GM19468 (cell line): ENCODE data around the gene ZNF598.
A peak's percentile ranks its signal among the peaks of the same experiment; 100 is the strongest.

Source experiments
- ATAC-seq: cut with Tn5 transposase; IDR thresholded peaks from one replicate; pipeline ENCODE4 v1.9.1; 2021; ENCODE audit warnings: mild to moderate bottlenecking, moderate library complexity, moderate number of reproducible peaks; ENCODE audit not compliant: unreplicated experiment; ENCODE audit errors: extremely low read depth

ZNF598 gene

DNA sequence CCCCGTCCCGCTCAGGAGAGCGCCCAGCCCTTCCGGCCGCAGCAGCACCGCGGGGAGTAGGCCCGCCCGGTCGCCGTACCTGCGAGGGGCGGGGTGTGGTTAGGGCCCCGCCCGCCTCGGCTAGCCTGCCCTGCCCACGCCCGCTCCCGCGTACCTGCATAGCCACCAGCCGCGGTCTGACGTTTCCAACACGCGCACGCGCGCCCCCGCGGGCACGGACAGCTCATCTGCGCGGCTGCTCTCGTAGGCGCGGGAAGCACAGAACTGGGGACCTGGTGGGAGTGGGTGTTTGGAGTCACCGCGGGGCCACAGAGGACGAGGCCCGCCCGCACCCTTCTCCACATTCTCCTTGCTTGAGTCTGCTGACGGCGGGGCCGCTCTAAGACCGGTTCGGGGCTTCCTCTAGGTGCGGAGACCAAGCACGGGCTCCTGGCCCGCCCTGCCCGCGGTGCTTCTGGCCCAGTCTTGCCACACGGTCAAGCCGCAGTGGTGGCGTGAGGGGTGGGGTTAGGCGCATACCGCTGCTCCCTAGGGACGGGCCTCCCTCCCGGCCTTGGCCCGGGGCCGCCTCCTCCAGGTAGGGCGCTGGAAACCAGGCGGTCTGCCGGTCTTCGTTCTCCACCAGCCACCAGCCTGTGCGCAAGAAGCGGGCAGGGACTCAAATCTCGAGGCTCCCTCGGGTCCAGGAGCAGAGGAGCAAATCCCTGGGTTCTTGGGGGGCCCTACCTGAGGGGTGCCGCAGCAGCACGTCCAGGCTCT lies 30.2 kb downstream of the ZNF598 start:
- no peak for ATAC-seq

DNA sequence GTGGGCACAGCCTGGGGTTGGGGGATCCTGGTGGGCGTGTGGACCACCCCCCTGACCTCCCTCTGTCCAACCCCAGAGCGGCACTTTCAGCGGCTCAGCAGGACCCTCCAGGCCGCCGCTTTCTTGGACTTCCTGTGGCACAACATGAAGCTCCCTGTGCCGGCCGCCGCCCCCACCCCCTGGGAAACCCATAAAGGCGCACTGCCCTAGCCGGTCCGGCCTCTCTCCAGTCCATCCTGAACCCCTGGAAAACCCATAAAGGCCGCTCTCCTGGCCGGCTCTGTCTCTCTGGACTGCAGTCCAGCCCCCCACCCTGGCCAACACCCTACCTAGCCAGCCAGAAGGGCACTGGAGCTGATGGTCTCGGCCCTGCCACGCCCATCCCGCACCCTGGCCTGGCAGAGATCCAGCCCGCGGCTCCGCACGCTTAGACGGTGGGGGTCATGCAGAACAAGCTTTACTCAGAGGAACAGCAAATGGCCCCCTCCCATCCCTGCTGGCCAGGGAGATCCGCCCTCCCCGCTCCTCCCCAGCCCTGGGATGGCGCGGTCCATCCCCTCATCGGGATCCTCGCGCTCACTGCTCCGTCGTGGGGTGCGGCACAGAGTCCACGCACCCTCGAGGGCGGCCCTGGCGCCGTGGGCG lies 31.0 kb downstream of the ZNF598 start:
- no peak for ATAC-seq

DNA sequence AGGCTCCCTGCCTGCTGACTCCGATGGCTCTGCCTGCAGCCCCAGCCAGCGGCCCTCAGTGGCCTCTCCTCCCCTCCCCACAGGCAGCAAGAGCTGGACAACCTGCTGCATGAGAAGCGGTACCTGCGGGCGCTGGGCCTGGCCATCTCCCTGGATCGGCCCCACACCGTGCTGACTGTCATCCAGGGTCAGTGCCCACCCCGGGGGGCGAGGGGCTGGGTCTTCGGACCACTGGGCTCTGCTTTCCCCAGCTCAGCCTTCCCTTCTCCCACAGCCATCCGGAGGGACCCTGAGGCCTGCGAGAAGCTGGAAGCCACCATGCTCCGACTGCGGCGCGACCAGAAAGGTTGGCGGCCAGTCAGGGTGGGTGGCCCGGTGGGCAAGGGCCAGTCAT lies 31.7 kb downstream of the ZNF598 start:
- no peak for ATAC-seq

DNA sequence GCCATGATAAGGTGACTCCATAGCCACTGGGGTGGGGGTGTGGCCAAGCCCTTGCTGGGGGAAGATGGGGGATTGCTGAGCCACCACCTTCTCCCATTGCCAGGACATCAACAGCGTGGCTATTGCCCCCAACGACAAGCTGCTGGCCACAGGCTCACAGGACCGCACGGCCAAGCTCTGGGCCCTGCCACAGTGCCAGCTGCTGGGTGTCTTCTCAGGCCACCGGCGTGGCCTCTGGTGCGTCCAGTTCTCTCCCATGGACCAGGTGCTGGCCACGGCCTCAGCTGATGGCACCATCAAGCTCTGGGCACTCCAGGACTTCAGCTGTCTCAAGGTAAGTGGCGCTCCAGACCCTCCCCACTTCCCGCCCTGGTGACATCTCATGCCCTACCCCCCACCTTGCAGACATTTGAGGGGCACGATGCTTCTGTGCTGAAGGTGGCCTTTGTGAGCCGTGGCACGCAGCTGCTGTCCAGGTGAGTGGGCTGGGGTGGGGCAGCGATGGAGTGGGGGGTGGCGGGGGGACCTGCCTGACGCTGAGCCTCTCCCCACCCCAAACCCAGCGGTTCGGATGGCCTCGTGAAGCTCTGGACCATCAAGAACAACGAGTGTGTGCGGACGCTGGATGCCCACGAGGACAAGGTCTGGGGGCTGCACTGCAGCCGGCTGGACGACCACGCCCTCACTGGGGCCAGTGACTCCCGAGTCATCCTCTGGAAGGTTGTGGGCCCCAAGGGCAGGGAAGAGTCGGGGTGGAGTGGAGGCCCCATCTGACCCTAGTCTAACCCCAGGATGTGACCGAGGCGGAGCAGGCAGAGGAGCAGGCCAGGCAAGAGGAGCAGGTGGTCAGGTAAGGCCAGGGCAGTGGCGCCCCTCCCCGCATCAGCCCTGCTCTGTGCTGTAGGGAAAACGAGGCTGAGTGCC lies 32.4 kb downstream of the ZNF598 start:
- no peak for ATAC-seq

DNA sequence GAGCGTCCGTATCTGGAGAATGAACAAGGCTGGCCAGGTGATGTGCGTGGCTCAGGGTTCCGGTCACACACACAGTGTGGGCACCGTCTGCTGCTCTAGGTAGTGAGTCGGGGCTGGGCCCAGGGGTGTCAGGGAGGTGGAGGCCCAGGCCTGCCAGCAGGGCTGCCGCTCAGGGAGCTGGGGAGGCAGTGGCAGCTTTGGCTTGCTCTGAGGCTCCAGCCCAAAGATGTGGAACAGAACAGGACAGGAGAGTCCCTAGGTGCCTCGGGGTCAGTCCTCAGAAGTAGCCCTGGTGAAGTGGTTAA lies 33.5 kb downstream of the ZNF598 start:
- ATAC-seq, result no peak

DNA sequence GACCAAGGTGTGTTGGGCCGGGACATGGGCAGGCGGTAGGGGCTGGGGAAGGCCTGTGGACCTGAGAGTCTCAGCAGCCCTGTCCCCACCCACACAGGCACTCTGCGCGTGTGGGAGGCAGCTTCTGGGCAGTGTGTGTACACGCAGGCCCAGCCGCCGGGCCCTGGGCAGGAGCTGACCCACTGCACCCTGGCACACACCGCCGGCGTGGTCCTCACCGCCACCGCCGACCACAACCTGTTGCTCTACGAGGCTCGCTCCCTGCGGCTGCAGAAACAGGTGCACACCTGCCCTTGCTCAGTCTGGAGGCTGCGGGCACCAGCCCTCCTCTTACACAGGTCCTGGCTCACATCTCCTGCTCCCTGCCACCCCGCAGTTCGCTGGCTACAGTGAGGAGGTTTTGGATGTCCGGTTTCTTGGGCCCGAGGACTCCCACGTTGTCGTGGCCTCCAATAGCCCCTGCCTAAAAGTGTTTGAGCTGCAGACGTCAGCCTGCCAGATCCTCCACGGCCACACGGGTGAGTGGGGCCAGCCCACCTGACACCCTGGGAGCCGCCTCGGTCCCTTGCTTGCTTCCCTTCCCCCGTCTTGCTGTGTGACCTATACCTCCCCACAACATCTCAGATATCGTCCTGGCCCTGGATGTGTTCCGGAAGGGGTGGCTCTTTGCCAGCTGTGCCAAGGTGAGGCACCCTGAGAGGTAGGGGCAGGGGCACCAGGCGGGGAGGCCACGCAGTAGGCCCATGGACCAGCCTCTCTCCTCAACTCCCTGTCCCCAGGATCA lies 34.0 kb downstream of the ZNF598 start:
- ATAC-seq, result no peak

DNA sequence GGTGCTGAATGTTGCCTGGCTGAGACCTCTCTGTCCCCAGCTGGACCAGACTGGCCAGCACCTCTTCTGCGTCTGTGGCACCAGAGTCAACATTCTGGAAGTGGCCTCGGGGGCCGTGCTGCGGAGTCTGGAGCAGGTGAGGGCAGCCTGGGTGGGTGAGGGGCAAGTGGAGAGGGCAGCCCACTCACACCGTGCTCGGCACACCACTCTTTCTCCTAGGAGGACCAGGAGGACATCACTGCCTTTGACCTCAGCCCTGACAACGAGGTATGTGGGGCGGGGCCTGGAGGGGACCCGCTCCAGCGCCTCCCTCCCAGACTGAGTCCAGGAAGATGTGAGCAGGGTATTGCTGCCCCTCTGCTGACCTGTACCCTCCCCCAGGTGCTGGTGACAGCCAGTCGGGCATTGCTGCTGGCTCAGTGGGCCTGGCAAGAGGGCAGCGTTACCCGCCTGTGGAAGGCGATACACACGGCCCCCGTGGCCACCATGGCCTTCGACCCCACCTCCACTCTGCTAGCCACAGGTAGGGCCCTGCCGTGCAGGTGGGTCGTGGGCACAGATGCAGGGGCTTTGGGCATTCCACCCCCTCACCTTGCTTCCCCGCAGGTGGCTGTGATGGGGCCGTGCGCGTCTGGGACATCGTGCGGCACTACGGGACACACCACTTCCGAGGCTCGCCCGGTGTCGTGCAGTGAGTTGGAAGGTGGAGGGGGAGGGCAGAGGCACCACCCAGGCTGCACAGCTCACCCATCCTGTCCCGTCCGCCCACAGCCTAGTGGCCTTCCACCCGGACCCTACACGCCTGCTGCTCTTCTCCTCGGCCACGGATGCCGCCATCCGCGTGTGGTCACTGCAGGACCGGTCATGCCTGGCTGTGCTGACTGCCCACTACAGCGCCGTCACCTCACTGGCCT lies 35.2 kb downstream of the ZNF598 start:
- ATAC-seq, result no peak

DNA sequence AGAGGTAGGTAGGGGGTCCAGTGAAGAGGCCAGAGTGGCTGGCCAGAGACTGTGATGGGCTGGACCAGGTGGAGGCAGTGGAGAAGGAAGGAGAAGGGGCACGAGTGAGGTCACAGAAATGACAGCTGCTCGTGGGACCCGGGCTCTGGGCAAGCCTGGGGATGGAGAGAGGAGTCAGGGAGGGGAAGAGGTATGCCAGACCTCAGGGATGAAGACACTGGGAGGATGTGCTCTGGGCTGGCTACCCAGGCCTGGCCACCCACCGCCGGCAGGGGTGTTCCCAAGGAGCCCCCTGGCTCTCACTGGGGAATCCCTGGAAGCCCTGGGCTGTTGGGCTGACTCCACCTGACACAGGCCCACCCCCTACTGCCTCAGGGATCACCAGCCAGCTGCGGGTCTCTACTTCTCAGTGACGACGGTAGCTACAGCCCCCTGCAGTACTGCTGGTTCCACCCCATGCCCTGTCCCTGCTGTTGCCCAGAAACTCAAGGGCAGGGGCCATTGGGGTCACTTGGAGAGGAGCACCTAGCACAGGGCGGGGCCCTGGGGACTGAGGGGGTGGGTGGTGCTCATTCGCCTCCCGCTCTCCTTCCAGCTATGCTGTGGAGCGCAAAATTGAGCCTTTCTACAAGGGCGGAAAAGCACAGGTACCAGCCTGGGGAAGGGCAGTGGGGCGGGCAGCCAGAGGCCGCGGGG lies 36.0 kb downstream of the ZNF598 start:
- no peak for ATAC-seq

DNA sequence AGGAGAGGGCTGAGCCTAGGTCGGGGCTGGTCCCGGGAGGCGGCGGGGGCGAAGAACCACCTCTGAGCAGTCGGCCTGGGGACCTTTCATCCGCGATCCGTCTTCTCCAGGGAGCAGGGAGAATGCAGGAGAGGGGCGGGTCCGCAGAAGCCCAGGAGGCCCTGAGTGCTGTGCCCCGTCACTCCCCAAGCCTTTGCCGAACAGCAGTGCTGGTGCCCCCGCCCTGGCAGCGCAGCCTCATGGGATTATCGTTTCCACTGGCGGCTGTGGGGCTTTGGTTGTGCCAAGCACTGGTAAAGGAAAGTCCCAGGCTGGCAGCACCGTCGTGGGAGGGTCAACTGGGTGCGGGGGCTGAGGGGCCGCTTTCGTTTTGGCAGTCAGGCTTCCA lies 37.1 kb downstream of the ZNF598 start:
- ATAC-seq, result no peak

DNA sequence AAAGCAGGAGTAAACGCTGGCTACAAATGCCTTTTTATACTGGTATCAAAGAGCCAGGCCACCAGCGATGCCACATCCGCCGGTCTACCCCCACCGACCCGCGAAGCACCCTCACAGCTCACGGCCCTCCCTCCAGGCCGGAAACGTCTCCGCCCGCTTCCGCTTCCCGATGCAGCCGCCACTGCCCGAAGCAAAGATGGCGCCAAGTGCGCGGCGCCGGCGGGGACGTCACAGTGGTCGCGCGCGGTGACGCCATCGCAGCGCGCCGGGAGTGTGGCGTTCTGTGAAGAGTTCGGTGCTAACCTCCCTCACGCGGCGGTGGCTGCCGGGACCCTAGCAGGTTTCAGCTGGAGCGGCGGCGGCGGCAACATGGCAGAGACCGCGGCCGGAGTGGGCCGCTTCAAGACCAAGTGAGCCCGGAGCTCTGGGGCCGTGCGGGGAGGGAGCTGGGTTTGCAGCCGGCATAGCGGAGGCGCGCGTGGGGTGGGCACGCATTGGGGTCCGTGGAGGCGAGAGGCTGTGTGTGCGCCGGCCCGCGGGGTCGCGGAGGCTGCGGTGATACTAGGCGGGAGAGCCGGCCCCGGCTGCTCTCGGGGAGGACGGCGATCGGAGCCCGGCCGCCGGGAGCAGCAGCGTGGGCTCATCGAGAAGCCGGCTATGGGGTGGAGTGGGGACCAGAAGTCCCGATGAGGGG lies 37.7 kb downstream of the ZNF598 start, which contains the start of gene TBL3:
Gene TBL3, plus strand, starts transcription at position 258 of the 694 bp plus-strand sequence. Its CDS starts 112 bp downstream, at position 370.
- ATAC-seq, result peak; percentile 56

DNA sequence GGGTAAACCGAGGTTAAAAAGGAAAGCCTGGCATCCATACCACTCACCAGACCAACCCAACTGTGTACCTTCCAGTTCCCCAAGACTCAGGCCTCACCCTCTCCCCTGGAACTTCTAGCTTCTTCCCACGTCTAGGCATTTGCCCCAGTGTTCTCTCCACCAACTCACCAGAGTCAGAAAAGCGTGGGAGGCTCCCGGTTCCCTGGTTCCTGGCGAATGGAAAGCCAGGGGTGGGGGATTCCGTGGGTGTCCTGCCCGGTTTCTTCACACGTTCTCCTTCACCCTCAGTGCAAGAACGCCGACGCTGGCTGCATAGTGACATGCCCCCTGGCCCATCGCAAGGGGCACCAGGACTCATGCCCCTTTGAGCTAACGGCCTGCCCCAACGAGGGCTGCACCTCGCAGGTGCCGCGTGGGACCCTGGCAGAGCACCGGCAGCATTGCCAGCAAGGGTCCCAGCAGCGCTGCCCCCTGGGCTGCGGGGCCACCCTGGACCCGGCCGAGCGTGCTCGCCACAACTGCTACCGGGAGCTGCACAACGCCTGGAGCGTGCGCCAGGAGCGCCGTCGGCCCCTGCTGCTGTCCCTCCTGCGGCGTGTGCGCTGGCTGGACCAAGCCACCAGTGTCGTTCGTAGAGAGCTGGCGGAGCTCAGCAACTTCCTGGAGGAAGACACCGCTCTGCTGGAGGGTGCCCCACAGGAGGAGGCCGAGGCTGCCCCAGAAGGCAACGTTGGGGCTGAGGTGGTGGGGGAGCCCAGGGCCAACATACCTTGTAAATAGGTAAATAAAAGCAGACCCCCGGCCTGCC lies 41.3 kb downstream of the ZNF598 start:
- ATAC-seq, result no peak

DNA sequence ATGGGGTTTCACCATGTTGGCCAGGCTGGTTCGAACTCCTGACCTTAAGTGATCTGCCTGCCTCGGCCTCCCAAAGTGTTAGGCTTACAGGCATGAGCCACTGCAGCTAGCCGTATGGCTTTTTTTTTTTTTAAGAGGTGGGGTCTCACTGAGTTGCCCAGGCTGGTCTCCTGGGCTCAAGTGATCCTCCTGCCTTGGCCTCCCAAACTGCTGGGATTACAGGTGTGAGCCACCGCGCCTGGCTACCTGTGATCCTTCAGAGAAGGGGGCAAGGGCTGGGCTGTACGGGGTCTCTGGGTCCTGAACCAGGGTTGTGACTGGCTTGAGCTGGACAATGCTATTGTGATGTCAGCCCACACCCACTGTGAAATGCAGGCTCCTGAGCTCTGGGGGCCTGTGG lies 43.2 kb downstream of the ZNF598 start, which contains the start of gene RNF151:
Gene RNF151, plus strand, starts transcription at position 397 of the 400 bp plus-strand sequence. CDS start 26 bp downstream, outside the sequence.
- ATAC-seq, result no peak

DNA sequence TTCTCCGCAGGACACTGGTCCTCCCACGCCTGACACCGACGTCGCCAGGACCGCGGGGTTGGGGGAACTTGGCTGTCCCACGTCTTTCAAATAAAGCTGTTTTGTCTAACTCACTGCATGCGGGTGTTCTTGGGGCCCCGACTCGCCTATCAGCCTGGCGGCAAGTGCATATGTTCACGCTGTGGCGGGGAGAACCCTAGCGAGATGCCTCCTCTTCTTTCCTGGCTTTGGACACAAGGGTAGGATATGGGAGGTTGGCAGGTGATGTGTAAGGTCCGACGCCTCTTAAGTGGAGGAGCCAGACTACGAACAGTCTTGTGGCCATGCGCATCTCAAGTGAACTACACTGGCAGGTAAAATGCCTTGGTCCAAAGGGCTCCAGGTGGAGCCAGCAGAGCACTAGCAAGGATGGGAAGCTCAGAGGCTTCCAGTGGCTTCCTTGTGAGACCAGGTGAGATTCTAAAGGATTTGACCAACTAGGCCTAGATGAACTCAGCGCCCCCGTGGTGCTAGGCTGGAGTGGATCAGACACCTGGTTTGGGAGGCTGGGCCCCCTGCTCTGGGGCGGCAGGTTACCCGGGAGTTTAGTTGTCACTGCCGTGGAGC lies 44.1 kb downstream of the ZNF598 start:
- no peak for ATAC-seq

DNA sequence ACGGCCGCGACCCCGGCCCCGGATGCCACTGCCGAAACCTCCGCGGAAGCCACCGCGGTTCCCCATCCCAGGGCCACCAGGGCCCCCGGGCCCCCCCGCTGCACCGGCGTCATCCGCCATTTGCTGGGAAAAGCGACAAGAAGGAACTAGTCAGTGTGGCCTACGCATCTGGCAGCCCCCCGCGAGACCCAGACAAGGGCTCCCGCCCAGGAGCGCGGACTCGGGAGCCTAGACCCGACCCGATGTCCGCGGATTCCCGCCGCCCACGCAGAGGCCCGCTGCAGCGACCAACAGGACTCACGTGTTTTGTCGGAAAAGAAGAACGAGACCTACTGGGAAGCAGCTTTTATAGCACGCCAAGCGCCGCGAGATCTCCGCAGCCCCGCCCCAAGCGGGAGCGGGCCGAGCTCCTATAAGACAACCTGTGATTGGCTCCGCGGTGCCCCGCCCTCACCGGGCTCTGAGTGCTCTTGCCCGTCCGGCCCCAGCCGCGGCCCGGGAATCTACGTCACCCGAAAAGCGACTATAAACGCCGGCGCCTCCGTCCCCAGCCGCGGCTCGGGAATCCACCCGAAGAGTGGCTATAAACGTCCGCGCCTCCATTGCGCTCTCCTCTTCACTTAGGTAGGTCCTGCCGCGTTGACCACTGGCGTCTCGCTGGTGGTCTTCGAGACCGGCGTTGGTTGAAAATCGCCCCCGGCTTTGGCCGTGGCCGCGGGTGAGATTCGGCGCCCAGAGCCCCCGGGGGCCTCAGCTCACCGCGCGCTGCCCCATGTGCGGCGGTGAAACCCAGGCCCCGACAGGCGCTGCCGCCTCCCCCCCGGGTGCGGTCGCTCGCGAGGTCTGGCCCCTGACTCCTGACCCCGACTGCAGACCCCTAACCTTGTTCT lies 44.9 kb downstream of the ZNF598 start, which contains the start of gene RPS2:
Gene RPS2, minus strand, starts transcription at position 321 of the 890 bp plus-strand sequence. Its CDS starts 201 bp downstream, at position 120.
- ATAC-seq, result peak; percentile 80

DNA sequence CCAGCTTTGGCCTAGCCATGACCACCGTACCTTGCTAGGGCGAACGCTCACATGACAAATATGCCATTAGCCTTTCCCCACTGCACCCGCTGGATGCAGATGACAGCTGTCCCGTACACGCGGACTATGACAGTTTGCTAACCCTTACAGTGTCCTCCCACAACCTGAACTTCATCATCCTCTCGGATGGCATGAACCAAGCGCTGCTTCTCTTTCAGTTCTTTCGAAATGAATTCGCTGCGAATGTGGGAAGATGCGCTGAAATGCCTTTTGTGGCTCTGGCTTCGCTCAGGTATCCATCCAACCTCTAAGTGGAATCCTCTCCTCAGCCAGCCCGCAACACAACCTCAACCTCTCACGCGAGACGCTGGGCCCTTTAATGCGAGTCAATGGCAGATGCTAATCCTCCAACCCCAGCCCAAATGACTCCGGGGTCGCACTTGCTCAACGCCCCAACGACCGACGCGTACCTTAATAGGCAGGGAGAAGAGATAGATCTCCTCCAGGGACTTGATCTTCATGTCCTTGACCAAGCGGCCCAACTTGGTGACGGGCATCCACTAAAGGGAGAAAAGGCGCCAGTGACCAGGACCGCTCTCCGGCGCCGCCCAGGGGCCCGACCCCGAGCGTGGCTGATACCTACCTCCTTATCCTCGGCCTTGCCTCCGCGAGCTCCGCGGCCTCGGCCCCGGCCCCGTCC lies 45.7 kb downstream of the ZNF598 start:
- ATAC-seq, result no peak
